ENCODE measurements around the gene RSBN1. TPM values are rescaled to one million over a fixed set of nuclear protein-coding genes. Genes with fewer than 3 reads are reported as not detected.
A peak's percentile ranks its signal among the peaks of the same experiment; 100 is the strongest.

Gene RSBN1
- total and polyA plus RNA-seq, 9 of the 15 experiments (the other 6 are each of a cell fraction or from before 2014, with no cell fraction given) = 4.5 to 24.3 (median 13.0) TPM

DNA sequence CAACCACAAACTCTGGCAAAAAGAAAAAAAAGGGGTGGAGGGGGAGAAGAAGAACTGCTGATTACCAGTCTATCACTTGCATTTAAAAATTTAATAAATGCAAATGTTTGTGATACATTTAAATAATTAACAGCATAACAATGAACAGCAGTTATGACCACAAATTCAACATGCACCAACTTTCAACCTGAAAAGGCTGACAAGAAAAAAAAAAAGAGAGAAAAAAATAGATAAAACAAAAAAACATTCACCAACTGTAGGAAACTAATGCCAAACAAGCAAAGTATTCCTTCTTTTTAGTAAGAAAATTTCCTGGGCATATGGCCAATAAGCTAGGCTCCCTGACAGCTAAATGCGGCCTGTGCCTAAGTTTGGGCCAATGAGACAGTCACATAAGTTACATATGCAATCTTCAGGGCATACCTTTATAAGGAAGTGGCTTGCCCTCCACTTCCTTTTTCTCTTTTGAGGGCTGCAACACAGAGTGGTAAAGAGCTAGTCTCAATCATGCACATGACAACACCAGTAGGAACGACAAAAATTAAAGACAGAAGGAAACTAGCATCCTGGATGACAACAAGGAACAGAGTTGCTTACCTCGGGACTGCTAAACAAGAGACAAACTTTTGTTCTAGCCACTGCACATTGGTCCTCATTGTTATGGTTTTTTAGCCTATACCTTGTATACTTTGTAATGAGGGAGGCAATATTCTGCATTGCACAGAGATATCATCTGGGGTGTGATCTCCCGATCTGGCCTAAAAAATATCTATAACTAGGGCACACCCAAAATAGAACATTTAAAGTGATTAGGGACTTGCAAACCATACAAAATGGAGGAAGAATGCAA is 28.8 kb downstream of the RSBN1 start (continued):
- TF ChIP-seq MED1 (CRISPR knock-in tag; IDR thresholded peaks at IDR 0.05; ENCODE audit: borderline replicate concordance) (no peak), POU5F1 (IDR thresholded peaks at IDR 0.05; ENCODE audit: borderline replicate concordance, low read depth, low read length, partially characterized antibody) (no peak), ZNF197 (CRISPR knock-in tag; IDR thresholded peaks at IDR 0.05; ENCODE audit: low read depth) (peak; percentile 54; the same call in 1 of the 2 replicates), ZNF232 (CRISPR knock-in tag; IDR thresholded peaks at IDR 0.05) (no peak), ARNT (IDR thresholded peaks at IDR 0.05) (no peak), SP2 (IDR thresholded peaks at IDR 0.05; ENCODE audit: extremely low read depth, low read depth, low read length, poor library complexity, severe bottlenecking) (no peak), HMG20B (CRISPR knock-in tag; IDR thresholded peaks at IDR 0.05) (no peak), ZNF431 (CRISPR knock-in tag; IDR thresholded peaks at IDR 0.05) (no peak), ADNP (tag; IDR thresholded peaks at IDR 0.05) (peak; percentile 53; the same call in 1 of the 2 replicates), PCBP2 (IDR thresholded peaks at IDR 0.05; ENCODE audit: low read depth, low read length, poor library complexity, severe bottlenecking) (no peak), TGIF2 (CRISPR knock-in tag; IDR thresholded peaks at IDR 0.05) (no peak)
- TF ChIP-seq, protein P1, sequence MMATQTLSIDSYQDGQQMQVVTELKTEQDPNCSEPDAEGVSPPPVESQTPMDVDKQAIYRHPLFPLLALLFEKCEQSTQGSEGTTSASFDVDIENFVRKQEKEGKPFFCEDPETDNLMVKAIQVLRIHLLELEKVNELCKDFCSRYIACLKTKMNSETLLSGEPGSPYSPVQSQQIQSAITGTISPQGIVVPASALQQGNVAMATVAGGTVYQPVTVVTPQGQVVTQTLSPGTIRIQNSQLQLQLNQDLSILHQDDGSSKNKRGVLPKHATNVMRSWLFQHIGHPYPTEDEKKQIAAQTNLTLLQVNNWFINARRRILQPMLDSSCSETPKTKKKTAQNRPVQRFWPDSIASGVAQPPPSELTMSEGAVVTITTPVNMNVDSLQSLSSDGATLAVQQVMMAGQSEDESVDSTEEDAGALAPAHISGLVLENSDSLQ (IDR thresholded peaks at IDR 0.05) = peak; percentile 38; the same call in 1 of the 2 replicates
- TF ChIP-seq, protein P2, sequence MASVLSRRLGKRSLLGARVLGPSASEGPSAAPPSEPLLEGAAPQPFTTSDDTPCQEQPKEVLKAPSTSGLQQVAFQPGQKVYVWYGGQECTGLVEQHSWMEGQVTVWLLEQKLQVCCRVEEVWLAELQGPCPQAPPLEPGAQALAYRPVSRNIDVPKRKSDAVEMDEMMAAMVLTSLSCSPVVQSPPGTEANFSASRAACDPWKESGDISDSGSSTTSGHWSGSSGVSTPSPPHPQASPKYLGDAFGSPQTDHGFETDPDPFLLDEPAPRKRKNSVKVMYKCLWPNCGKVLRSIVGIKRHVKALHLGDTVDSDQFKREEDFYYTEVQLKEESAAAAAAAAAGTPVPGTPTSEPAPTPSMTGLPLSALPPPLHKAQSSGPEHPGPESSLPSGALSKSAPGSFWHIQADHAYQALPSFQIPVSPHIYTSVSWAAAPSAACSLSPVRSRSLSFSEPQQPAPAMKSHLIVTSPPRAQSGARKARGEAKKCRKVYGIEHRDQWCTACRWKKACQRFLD (CRISPR knock-in tag; IDR thresholded peaks at IDR 0.05) = no peak
- TF ChIP-seq, protein P3, sequence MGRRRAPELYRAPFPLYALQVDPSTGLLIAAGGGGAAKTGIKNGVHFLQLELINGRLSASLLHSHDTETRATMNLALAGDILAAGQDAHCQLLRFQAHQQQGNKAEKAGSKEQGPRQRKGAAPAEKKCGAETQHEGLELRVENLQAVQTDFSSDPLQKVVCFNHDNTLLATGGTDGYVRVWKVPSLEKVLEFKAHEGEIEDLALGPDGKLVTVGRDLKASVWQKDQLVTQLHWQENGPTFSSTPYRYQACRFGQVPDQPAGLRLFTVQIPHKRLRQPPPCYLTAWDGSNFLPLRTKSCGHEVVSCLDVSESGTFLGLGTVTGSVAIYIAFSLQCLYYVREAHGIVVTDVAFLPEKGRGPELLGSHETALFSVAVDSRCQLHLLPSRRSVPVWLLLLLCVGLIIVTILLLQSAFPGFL (CRISPR knock-in tag; IDR thresholded peaks at IDR 0.05) = no peak
- TF ChIP-seq, protein P4, sequence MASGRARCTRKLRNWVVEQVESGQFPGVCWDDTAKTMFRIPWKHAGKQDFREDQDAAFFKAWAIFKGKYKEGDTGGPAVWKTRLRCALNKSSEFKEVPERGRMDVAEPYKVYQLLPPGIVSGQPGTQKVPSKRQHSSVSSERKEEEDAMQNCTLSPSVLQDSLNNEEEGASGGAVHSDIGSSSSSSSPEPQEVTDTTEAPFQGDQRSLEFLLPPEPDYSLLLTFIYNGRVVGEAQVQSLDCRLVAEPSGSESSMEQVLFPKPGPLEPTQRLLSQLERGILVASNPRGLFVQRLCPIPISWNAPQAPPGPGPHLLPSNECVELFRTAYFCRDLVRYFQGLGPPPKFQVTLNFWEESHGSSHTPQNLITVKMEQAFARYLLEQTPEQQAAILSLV (tag; IDR thresholded peaks at IDR 0.05) = no peak
- TF ChIP-seq, protein P5, sequence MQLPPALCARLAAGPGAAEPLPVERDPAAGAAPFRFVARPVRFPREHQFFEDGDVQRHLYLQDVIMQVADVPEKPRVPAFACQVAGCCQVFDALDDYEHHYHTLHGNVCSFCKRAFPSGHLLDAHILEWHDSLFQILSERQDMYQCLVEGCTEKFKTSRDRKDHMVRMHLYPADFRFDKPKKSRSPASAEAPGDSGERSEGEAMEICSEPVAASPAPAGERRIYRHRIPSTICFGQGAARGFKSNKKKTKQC (CRISPR knock-in tag; IDR thresholded peaks at IDR 0.05) = no peak
